ENCODE results near the gene CTIF. TPM values are rescaled to one million over a fixed set of nuclear protein-coding genes. Genes with fewer than 3 reads are reported as not detected.

Gene CTIF
- polyA plus RNA-seq, 1 donor: 15.0 TPM

DNA sequence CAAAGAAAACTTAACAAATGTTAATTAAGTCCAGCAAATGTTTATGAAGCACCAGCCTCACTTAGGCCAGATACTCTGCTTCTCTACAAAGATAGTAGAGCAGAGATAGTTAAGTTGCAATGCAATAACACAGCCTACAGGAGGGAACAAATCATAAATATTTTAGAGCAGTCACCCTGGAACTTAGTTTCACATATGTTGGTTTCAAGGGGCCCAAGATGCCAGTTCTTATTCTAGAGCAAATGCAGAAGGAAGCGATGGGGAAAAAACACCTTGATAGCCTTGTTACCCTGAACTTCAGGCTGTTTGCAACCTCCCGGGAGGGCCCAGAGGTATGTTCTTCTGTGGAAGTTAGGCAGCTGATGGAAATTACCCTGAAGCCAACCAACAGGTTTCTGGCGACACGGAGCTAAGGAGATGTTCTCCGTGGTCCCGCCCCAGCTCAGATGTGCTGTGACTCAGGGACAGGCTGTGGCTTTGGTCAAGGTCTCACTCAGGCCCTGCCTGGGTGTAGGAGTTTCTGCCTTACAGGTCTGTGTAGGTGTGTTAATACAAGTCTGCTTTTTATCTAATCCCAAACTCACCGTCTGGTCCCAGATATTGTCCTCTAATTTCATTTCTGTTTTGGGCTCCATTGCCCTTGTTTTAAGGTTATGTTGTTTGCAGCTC, 3.8 kb downstream of the CTIF start:
- H3K4me1 ChIP-seq (ENCODE audit: control insufficient read depth, insufficient read depth, low read length): peaks cover 18% of the 10 kb centered on the region
- no peak overlapping the region for H3K27ac ChIP-seq (ENCODE audit: low read length)
- H3K27me3 ChIP-seq (ENCODE audit: control insufficient read depth, insufficient read depth, low read length): no peaks in the 10 kb centered on the region
- H3K36me3 ChIP-seq (ENCODE audit: control insufficient read depth, insufficient read depth, low read length): no peaks in the 10 kb centered on the region
- WGBS (ENCODE audit: insufficient coverage, low lambda C conversion rate): no CpG with 5 or more reads among the region's 7 CpGs
- peak in 1 of 2 donors; percentile 20 for DNase-seq
- peaks cover 6% of the 10 kb centered on the region for H3K9me3 ChIP-seq (ENCODE audit: control insufficient read depth, low read depth, low read length)
- no peak overlapping the region for H3K4me3 ChIP-seq (ENCODE audit: low read length)

DNA sequence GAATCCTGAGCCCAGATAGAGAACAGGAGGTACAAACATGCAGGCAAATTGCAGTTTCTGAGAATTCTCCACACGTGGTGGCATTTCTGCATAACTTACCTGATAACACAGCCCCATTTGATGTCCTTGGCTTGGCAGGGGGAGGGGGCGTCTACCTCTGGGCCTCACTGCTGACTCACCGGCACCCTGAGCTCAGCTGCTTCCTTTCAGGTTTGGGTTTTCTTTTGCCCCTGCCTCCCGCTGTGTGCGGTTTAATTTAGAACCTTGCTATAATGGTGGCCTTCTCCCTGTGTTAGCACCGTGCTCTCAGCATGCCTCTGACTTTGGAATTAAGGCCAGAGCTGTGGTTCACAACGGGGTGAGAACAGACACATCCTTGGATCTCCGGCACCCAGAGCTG, 4.4 kb downstream of the CTIF start:
- Histone ChIP-seq H3K36me3 (ENCODE audit: control insufficient read depth, insufficient read depth, low read length) (no peaks in the 10 kb centered on the region), H3K27ac (ENCODE audit: low read length) (no peak overlapping the region), H3K4me1 (ENCODE audit: control insufficient read depth, insufficient read depth, low read length) (peaks cover 18% of the 10 kb centered on the region), H3K27me3 (ENCODE audit: control insufficient read depth, insufficient read depth, low read length) (no peaks in the 10 kb centered on the region), H3K4me3 (ENCODE audit: low read length) (no peak overlapping the region), H3K9me3 (ENCODE audit: control insufficient read depth, low read depth, low read length) (peaks cover 6% of the 10 kb centered on the region)
- no CpG with 5 or more reads among the region's 8 CpGs for WGBS (ENCODE audit: insufficient coverage, low lambda C conversion rate)
- peak in 1 of 2 donors; percentile 14 for DNase-seq

DNA sequence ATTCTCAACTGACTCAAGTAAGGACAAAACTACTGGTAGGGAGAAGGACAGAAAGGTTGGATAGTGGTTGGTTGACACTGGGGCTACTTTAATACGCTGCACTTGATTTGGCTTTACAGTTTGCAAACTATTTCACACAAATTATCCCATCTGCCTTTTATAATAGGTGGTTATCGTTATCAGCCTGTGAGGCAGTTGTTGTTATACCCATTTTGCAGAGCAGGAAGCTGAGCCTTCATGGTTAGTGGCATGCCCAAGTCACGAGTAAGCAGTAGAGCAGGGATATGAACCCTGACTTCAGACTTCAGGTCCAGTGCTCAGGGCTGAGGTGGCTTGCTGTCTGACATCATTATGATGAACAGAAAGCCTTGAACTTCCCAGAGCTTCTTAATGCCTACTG, 5.3 kb downstream of the CTIF start:
- WGBS (ENCODE audit: insufficient coverage, low lambda C conversion rate): no CpG with 5 or more reads among the region's 3 CpGs
- peaks cover 6% of the 10 kb centered on the region for H3K9me3 ChIP-seq (ENCODE audit: control insufficient read depth, low read depth, low read length)
- H3K4me3 ChIP-seq (ENCODE audit: low read length): no peak overlapping the region
- peaks cover 18% of the 10 kb centered on the region for H3K4me1 ChIP-seq (ENCODE audit: control insufficient read depth, insufficient read depth, low read length)
- no peak overlapping the region for H3K27ac ChIP-seq (ENCODE audit: low read length)
- H3K27me3 ChIP-seq (ENCODE audit: control insufficient read depth, insufficient read depth, low read length): no peaks in the 10 kb centered on the region
- DNase-seq: no peak
- H3K36me3 ChIP-seq (ENCODE audit: control insufficient read depth, insufficient read depth, low read length): no peaks in the 10 kb centered on the region

DNA sequence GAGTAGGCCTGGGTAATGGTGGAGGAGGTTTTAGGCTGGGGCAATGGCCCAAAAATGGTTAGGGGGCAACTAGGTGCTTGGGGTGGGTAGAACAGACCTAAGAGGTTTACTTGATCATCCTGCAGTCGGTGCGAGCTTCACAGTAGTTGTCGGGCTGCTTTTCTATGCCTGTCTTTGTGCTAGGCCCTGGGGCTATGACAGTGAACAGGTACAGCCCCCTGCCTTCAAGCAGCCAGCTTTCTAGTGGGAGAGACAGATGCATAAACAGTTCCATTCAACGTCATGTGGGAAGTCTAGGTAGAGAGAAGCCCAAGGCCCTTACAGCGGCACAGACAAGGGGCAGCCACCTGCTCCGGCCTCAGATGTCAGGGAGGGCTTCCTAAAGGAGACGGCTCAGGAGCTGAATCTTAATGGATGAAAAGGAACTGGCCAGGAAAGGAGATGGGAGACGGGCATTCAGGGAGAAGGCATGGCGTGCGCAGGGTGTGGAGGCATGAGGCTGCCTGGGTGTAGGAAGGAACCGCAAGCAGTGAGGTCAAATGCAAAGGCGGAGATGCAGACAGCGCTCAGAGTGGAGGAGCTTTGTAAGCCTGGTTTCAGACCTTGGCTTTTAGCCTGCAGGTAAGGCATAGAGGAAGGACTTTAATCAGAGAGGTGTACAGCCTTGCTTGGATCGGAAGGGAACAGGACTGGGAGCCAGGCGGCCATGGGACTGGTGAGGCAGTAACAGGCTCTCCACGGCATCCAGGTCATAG, 6.0 kb downstream of the CTIF start:
- H3K4me1 ChIP-seq (ENCODE audit: control insufficient read depth, insufficient read depth, low read length): peaks cover 18% of the 10 kb centered on the region
- H3K9me3 ChIP-seq (ENCODE audit: control insufficient read depth, low read depth, low read length): peaks cover under 1% of the 10 kb centered on the region
- H3K4me3 ChIP-seq (ENCODE audit: low read length): no peak overlapping the region
- no peak overlapping the region for H3K27ac ChIP-seq (ENCODE audit: low read length)
- no peaks in the 10 kb centered on the region for H3K27me3 ChIP-seq (ENCODE audit: control insufficient read depth, insufficient read depth, low read length)
- H3K36me3 ChIP-seq (ENCODE audit: control insufficient read depth, insufficient read depth, low read length): peaks cover 3% of the 10 kb centered on the region
- DNase-seq: no peak
- WGBS (ENCODE audit: insufficient coverage, low lambda C conversion rate): 100% methylated on average over 3 of the region's 16 CpGs

DNA sequence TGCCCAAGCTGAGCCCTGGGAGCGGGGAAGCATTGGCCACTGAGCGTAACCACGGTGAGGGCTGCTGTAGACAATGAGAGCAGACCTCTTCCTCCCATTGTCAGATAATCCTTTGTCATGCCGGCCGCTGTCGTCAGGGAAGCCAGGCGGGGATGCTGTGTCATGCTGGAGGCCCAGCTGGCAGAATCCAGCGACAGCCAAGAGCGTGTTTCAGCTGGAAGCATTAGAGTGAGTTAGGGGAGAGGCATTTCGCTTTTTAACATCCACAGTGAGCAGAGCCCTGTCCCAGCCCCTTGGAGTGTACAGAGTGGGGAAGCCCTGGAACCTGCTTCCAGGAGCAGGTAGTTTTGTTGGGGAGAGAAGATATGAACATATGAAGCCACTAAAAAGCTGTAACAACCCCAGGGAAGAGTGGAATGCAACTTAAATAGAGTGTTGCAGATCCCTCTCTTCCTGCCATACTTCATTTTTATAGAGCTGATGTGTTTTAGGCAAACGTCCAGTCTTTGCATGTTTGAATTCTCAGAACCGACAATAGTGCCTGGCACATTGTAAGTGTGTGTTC, 7.0 kb downstream of the CTIF start:
- peaks cover 18% of the 10 kb centered on the region for H3K4me1 ChIP-seq (ENCODE audit: control insufficient read depth, insufficient read depth, low read length)
- peaks cover 3% of the 10 kb centered on the region for H3K36me3 ChIP-seq (ENCODE audit: control insufficient read depth, insufficient read depth, low read length)
- WGBS (ENCODE audit: insufficient coverage, low lambda C conversion rate): no CpG with 5 or more reads among the region's 12 CpGs
- H3K9me3 ChIP-seq (ENCODE audit: control insufficient read depth, low read depth, low read length): no peaks in the 10 kb centered on the region
- peak overlapping the region; percentile 41 for H3K27ac ChIP-seq (ENCODE audit: low read length)
- H3K27me3 ChIP-seq (ENCODE audit: control insufficient read depth, insufficient read depth, low read length): no peaks in the 10 kb centered on the region
- peak in 1 of 2 donors; percentile 41 for DNase-seq
- no peak overlapping the region for H3K4me3 ChIP-seq (ENCODE audit: low read length)

DNA sequence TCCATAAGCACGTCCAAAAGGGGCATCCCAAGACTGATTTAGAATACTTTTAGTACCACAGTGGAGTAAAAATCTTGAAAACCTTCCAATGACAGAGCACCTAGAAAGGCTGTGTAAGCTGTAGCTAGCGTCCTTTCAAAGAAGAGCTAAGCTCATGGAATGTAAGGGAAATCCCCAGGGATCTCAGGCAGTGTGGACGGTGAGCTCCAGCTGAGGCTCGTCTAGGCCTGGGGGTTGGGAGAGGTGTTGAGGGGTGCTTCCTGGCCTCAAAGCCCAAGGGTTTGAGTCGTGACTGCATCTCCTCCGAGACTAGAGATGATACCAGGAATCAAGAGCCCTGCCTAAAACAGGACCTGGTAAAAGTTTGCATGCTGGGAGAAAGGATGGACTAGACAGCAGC, 7.6 kb downstream of the CTIF start:
- no peak overlapping the region for H3K4me3 ChIP-seq (ENCODE audit: low read length)
- no peak overlapping the region for H3K27ac ChIP-seq (ENCODE audit: low read length)
- peaks cover 16% of the 10 kb centered on the region for H3K4me1 ChIP-seq (ENCODE audit: control insufficient read depth, insufficient read depth, low read length)
- no peaks in the 10 kb centered on the region for H3K27me3 ChIP-seq (ENCODE audit: control insufficient read depth, insufficient read depth, low read length)
- H3K9me3 ChIP-seq (ENCODE audit: control insufficient read depth, low read depth, low read length): no peaks in the 10 kb centered on the region
- H3K36me3 ChIP-seq (ENCODE audit: control insufficient read depth, insufficient read depth, low read length): peaks cover 5% of the 10 kb centered on the region
- no CpG with 5 or more reads among the region's 6 CpGs for WGBS (ENCODE audit: insufficient coverage, low lambda C conversion rate)
- DNase-seq: no peak

DNA sequence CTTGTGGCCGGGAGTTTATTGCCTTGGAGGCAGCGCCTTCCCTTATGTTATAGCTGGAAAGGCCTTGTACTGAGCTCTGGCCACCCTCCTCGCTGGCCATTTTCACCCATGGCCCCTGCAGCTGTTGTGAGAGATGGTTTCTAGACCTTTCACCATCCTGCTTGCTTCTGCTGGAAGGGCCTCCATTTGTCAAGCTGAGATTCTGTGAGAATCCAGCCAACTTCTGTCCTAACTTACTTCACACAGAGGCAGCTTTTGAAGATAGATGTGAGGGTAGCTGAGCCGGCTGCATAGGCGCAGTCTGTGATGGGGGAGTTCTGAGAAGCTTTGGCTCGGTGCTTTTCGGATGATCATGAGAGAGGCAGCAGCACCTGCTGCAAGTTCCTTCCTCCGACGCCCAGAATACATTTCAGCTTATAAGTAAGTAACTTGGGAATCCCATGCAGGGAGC, 8.7 kb downstream of the CTIF start:
- H3K4me3 ChIP-seq (ENCODE audit: low read length): no peak overlapping the region
- no peaks in the 10 kb centered on the region for H3K27me3 ChIP-seq (ENCODE audit: control insufficient read depth, insufficient read depth, low read length)
- H3K36me3 ChIP-seq (ENCODE audit: control insufficient read depth, insufficient read depth, low read length): peaks cover 6% of the 10 kb centered on the region
- no peak overlapping the region for H3K27ac ChIP-seq (ENCODE audit: low read length)
- no CpG with 5 or more reads among the region's 9 CpGs for WGBS (ENCODE audit: insufficient coverage, low lambda C conversion rate)
- no peak for DNase-seq
- no peaks in the 10 kb centered on the region for H3K9me3 ChIP-seq (ENCODE audit: control insufficient read depth, low read depth, low read length)
- peaks cover 12% of the 10 kb centered on the region for H3K4me1 ChIP-seq (ENCODE audit: control insufficient read depth, insufficient read depth, low read length)

DNA sequence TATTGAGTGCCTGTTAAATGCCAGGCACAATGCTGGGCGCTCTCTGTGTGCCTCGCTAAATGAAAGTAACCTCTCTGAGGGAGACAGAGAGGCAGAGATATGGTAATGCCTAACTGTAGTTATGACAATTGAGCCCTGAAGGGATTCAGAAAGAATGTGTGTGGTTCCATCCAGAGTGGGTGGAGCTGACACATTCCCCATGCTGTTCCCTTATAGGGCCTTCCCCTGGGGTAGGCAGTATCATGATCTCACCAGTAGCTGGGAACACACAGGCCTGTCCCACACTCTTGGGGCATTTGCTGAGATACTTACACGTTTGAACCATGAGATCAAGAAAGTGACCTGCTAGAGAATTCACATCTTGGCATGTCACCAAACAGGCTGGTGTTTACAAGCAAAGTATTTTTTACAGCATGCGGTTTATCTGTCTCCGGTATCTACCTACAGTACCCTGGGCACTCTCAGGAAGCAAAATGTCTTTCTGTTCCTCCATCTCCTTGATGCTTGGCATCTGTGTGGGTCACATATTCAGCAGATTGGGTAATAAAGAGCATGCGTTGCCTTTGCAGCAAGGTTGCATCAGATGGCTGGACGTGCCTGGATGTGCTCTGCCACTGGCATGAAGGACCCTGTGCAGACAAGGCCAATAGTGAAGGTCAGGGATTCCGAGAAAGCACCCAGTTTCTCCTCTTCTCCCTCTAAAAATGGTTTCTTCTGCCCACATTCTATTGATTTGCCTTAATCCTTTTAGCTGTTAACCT, 9.4 kb downstream of the CTIF start:
- no peaks in the 10 kb centered on the region for H3K9me3 ChIP-seq (ENCODE audit: control insufficient read depth, low read depth, low read length)
- DNase-seq: peak in 1 of 2 donors; percentile 20
- H3K27ac ChIP-seq (ENCODE audit: low read length): no peak overlapping the region
- H3K36me3 ChIP-seq (ENCODE audit: control insufficient read depth, insufficient read depth, low read length): peaks cover 6% of the 10 kb centered on the region
- WGBS (ENCODE audit: insufficient coverage, low lambda C conversion rate): 40% methylated on average over 1 of the region's 8 CpGs
- H3K4me1 ChIP-seq (ENCODE audit: control insufficient read depth, insufficient read depth, low read length): peaks cover 9% of the 10 kb centered on the region
- no peaks in the 10 kb centered on the region for H3K27me3 ChIP-seq (ENCODE audit: control insufficient read depth, insufficient read depth, low read length)
- no peak overlapping the region for H3K4me3 ChIP-seq (ENCODE audit: low read length)

DNA sequence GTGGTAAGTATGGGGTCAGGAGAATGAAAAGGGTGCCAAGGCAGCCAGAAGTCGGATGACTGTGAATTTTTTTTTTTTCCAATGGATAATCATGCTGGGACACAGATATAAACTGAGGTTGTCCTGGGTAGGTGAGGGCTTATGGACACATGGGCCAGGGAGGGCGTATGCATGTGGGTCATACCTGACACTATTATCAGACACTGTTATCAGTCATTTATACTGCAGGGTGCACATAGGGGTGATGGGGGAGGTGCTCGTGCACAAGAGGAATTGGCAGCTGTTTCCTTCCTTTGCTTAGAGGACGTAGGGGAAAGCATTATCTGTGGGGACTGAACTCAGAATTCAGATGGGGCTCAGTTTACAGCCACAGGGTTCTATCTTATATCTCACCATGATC, 10.1 kb downstream of the CTIF start:
- Histone ChIP-seq H3K27me3 (ENCODE audit: control insufficient read depth, insufficient read depth, low read length) (no peaks in the 10 kb centered on the region), H3K9me3 (ENCODE audit: control insufficient read depth, low read depth, low read length) (no peaks in the 10 kb centered on the region), H3K27ac (ENCODE audit: low read length) (no peak overlapping the region), H3K4me1 (ENCODE audit: control insufficient read depth, insufficient read depth, low read length) (peaks cover 9% of the 10 kb centered on the region), H3K36me3 (ENCODE audit: control insufficient read depth, insufficient read depth, low read length) (peaks cover 6% of the 10 kb centered on the region), H3K4me3 (ENCODE audit: low read length) (no peak overlapping the region)
- WGBS (ENCODE audit: insufficient coverage, low lambda C conversion rate): no CpG with 5 or more reads among the region's 4 CpGs
- no peak for DNase-seq

DNA sequence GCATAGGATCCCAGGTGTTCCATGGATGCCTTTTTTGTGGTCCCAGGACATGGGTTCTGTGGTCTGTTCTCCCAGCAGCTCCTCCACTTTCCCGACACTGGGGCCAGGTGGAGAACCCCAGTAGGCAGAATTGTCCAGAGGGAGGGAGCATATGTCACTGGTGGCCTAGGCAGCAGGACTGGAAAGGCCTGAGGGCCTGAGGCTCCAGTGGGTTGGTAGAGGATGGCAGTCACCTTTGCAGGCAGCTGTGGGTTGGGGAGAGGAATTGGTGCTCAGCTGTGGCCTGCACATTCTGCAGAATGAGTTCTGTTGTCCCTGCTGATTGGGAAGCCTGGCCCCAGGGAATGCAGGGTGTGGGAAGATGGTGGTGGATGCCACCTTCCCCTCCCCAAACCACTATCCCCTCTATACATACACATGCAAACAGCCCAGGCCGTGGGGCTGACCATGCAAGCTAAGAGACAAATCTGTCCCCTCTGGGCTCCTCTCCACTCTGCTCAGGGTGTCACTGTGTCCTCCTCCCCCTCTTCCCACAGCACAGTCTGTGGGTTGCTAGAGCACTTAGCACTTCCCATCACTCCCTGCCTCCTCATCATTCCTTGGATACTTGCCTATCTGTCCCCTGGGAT, 11.4 kb downstream of the CTIF start:
- Histone ChIP-seq H3K9me3 (ENCODE audit: control insufficient read depth, low read depth, low read length) (no peaks in the 10 kb centered on the region), H3K27me3 (ENCODE audit: control insufficient read depth, insufficient read depth, low read length) (no peaks in the 10 kb centered on the region), H3K36me3 (ENCODE audit: control insufficient read depth, insufficient read depth, low read length) (peaks cover 6% of the 10 kb centered on the region), H3K27ac (ENCODE audit: low read length) (no peak overlapping the region), H3K4me1 (ENCODE audit: control insufficient read depth, insufficient read depth, low read length) (peaks cover 5% of the 10 kb centered on the region), H3K4me3 (ENCODE audit: low read length) (no peak overlapping the region)
- no peak for DNase-seq
- WGBS (ENCODE audit: insufficient coverage, low lambda C conversion rate): no CpG with 5 or more reads among the region's 2 CpGs

All from large intestine (tissue), 3 donors.